Adrenal gland (tissue), 5 donors: ENCODE data around the gene AFM.

ENCODE experiments used
- CTCF ChIP-seq, 6 experiments: fragments of 450-650 bp in 4 of 6; fragments of 200-600 bp in 2 of 6; sonication (generic) in 1 of 6; IDR thresholded peaks; 1 replicate in 5 of 6; 2 replicates in 1 of 6; pipeline versions ENCODE4 v1.5.1 to v1.8.0; 2016 to 2021; ENCODE audit warnings: antibody characterized with exemption in 6 of 6, mild to moderate bottlenecking in 2 of 6, moderate library complexity in 1 of 6
- POLR2A ChIP-seq, 2 donors: fragments of 450-650 bp; IDR thresholded peaks; one replicate each; pipeline ENCODE4 v1.6.1; 2017; ENCODE audit warnings: antibody characterized with exemption in 2 of 2, mild to moderate bottlenecking in 2 of 2, moderate library complexity in 1 of 2
- donor health status: DM: no; HTN: no; CAD: no.

GRCh38 chr4:73445383-73446335 lies 35.9 kb upstream of the AFM start:
- TF ChIP-seq CTCF (IDR thresholded peaks at IDR 0.05) (no peak), POLR2A (IDR thresholded peaks at IDR 0.05) (no peak)
